NB4 (cell line): Measurements from ENCODE around the gene FAAH2.

Source experiments
- CTCF ChIP-seq: IDR thresholded peaks from one replicate; pipeline ENCODE4 v1.5.1; 2012; ENCODE audit warnings: low read depth, low read length
- POLR2A ChIP-seq: IDR thresholded peaks from 2 replicates; pipeline ENCODE4 v1.6.1; 2011; ENCODE audit warnings: mild to moderate bottlenecking; ENCODE audit not compliant: insufficient read length; ENCODE audit errors: extremely low read depth

GRCh38 chrX:57289089-57289488, 2.6 kb downstream of the FAAH2 start:
- TF ChIP-seq CTCF (no peak), POLR2A (no peak)
